Stimulated activated CD8-positive, alpha-beta memory T cell treated with anti-CD3 and anti-CD28 coated beads, Interleukin-4, amount 100 ng/mL, for 48 hours (primary cell): ENCODE data around the gene MORC2.
A peak's percentile ranks its signal among the peaks of the same experiment; 100 is the strongest.

ENCODE experiments used
- DNase-seq: peaks from one replicate; pipeline ENCODE4 v3.0.0-alpha.2; 2020

Gene MORC2

GRCh38 chr22:30948930-30949342 is 19.6 kb downstream of the MORC2 start:
- no peak for DNase-seq

GRCh38 chr22:30947816-30948454 is 20.6 kb downstream of the MORC2 start:
- no peak for DNase-seq

GRCh38 chr22:30947173-30947815 is 21.3 kb downstream of the MORC2 start:
- no peak for DNase-seq

GRCh38 chr22:30946354-30946753 is 22.2 kb downstream of the MORC2 start:
- no peak for DNase-seq

DNA sequence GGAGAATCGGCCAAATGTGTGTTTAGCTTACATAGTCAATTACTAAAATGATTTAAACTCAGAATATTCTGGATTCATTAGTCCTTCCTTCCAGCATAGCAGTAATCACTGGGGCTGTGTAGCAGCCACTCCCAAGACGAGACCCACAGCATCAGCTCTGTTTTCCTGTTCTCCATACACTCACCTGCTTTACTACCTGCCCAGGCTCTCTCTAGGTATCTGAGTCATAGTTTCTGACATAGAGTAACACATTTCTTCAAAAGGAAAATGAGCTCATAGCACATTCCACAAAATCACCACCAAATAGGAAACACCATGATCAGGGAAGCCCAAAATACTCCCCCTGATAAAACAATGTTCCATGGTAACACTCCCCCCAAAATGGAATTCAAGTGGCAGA is 22.9 kb downstream of the MORC2 start:
- DNase-seq = no peak

DNA sequence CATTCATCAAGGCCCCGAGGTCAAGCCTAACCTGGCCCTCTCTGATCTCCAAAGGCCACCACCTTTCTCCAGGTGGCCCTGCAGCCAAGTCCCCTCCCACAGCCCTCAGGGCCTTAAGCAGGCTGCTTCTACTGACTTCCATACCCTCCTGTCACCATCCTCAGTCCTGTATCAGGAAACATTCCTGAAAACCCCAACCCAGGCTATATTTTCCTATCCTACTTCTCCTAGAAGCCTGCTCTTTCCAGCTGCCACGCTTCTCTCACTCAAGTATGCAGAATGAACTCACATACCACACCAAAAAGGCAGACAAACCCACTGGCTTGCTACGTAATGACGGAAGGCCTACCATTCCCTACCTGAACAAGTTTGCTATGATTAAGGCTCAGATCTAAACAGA is 23.6 kb downstream of the MORC2 start:
- DNase-seq = no peak

DNA sequence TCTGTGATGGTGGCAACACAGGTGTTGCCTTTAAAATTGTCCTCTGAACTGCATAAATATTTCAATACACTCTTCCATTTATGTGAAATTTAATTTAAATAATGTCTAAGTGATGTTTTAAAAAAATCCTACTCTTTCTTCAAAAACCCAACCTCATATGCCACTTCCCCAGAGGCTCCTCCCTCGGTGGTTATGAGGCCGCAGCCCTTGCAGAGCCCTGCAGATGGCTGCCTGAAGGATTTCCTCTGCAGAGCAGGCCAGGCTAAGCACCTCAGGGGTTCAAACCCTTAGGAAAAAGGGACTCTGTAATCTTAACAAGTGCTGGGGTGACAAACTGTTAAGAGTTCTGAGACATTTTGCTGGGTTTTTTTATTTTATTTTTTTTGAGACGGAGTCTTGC is 25.2 kb downstream of the MORC2 start:
- peak; percentile 43 for DNase-seq

DNA sequence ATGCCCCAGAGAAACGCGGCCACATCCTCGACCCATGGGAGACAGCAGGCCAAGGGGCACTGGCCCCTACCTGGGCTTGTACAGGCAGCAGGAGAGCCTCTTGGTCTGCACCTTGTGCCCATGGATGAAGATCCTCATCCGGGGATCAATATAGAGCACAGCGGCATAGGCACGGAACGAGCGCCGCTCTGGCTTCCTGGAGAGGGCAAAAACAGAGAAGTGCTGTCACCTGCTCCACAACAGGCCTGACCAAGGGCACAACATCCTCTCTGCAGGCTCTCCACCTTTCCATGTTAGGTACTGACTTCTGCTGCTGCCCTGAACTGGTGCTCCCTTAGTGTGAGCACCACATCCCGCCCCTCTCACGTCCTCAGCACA is 27.2 kb downstream of the MORC2 start:
- no peak for DNase-seq

DNA sequence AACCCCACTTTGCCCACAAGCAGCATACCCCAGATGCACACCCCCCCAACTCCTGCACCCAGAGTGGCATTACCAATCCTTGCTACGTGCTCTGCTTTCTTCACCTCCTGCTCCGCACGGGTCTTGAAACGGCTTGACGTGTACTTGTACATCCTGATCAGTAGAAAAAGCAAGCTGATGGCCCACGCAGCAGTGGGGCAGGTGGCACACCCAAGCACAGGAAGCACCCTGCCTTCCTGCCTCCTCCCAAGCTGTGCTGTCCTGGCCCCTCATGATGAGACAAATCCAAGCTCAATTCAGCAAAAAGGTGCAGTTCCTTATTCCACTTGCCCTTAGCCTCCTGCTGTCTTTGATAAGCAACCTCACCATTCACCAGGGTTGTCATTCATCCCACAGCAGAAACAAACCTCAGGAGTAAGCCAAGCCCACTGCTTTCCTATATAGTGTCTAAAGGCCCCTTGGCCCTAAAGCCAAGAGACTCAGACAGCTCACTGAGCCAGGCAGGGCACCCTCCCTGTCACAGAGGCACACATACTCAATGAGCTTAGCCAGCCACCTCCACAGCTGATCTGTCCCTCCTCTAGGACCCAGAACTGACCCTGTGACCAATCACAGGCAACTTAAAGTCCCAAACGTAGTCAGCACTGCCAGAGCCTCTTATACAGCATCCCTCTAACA is 27.8 kb downstream of the MORC2 start:
- peak; percentile 48 for DNase-seq

GRCh38 chr22:30934053-30934452 is 34.5 kb downstream of the MORC2 start:
- DNase-seq = no peak

- no peak for DNase-seq
Observed at GRCh38 chr22:30933457-30933856, 35.1 kb downstream of the MORC2 start.

DNA sequence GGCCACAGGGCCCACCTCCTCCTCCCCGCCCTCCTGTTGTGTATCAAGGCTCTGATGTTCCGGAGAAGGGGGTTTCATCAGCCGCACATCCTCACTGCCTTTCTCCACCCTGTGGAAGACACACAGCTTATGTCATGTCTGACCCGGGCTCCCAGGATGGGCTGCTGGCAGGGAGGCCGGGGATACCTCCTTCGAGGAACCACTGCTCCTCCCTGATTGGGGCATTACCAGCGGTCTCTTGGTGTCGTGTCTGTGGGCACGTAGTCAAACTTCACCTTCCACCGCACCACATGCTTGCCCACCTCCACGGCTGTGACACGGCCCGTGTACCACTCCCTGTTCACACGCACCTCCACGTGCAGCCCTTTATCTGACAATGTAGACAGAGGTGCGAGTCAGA is 35.9 kb downstream of the MORC2 start:
- DNase-seq = no peak

GRCh38 chr22:30931541-30932300 is 36.9 kb downstream of the MORC2 start:
- DNase-seq = no peak

GRCh38 chr22:30930228-30930627 is 38.3 kb downstream of the MORC2 start:
- no peak for DNase-seq

DNA sequence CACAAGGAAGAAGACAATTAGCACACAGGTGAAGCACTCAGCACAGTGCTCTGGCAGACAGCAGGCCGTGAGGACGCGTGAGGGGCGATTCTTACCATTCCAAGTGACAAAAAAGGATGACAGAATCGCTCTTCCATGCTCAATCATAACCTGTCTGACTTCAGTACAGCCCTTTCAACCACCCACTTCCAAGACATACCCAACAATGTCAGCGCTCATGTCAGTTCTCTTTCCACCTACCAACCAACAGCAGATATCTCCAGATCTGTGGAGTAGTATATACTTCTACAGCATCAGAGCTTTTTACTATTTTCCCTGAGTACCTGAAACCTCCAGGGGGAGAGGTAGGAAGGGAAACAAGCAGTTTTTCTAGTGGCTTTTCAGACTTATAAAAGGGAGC is 40.2 kb downstream of the MORC2 start:
- DNase-seq = no peak

- DNase-seq = no peak
Observed at GRCh38 chr22:30927806-30928205, 40.8 kb downstream of the MORC2 start.

- DNase-seq = no peak
Observed at GRCh38 chr22:30926706-30927105, 41.9 kb downstream of the MORC2 start.

DNA sequence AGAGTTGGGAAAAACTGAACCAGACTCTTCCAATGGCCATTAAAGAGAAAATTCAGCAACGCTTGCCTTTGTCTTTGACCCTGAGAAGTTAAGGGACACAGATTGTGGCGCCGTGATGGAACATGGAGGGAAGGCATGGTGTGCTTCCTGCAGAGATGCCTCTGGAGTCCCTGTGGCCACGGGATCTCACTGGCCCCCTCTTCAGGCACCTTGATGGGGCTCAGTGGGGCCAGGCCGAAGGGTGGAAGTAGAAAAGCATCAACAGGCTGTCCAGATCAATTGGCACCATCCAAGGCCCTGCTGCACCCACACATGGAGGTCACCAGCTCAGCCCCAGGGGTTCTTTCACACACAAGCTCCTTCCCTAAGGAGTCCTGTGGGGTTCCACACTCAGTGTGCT is 42.9 kb downstream of the MORC2 start:
- no peak for DNase-seq

GRCh38 chr22:30923168-30923900 is 45.2 kb downstream of the MORC2 start:
- DNase-seq = no peak

- DNase-seq = peak; percentile 89
Observed at GRCh38 chr22:30922151-30922611, 46.4 kb downstream of the MORC2 start.

DNA sequence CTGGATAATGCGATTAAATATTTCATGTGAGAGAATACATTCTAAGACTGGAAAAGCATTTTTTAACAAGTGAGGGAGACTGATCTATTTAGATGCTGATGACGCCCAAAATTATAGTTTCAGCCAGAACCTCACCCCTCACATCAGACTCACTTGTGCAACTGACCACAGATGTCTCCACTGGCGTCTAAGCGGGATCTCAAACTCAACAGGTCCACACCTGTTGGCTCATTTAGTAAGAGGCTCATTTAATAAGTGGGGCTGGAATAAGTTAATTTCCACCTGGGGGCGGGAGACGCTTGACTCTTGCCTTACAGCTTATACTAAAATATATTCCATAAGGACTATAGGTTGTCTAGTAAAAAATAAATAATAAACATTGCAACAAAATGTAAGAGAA is 47.5 kb downstream of the MORC2 start:
- no peak for DNase-seq

- DNase-seq = peak; percentile 95
Observed at GRCh38 chr22:30920407-30920806, 48.2 kb downstream of the MORC2 start.

- DNase-seq = no peak
Observed at GRCh38 chr22:30919973-30920372, 48.6 kb downstream of the MORC2 start.
